ENCODE measurements around the gene PIAS2.

Gene PIAS2

GRCh38 chr18:46759890-46760289 is 157.4 kb downstream of the PIAS2 start:
- DNase-seq = peak; percentile 54

- peak; percentile 54 for DNase-seq
Observed at GRCh38 chr18:46756559-46757201, 160.6 kb downstream of the PIAS2 start, which contains the start of gene ST8SIA5. ST8SIA5 (minus strand) TSS chr18:46757053; CDS start chr18:46756508, 545 bp downstream.

DNA sequence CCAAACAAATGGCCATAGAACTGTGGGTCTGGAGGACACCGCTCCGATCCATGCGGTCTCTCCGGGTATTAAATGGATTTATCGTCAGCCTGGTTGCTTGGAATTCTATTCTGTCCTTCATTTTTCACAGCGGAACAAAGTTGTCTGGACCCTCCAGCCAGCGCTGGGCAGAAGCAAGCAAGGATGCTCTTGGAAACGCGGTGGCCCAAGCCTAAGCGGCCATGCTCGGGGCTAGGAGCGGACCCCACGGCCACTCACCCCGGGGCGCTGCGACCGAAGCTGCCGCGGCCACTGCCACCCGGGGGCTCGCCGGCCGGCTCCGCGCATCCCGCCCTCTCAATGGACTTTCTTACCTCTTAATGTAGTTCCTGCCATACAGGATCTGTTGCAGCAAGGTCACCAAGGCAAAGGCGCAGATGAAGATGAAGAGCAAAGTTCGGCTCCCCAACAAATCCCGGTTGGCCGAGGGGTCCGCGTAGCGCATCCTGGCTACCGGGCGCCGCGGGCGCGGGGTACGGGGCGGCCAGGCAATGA is 161.2 kb downstream of the PIAS2 start:
- no peak for DNase-seq

DNA sequence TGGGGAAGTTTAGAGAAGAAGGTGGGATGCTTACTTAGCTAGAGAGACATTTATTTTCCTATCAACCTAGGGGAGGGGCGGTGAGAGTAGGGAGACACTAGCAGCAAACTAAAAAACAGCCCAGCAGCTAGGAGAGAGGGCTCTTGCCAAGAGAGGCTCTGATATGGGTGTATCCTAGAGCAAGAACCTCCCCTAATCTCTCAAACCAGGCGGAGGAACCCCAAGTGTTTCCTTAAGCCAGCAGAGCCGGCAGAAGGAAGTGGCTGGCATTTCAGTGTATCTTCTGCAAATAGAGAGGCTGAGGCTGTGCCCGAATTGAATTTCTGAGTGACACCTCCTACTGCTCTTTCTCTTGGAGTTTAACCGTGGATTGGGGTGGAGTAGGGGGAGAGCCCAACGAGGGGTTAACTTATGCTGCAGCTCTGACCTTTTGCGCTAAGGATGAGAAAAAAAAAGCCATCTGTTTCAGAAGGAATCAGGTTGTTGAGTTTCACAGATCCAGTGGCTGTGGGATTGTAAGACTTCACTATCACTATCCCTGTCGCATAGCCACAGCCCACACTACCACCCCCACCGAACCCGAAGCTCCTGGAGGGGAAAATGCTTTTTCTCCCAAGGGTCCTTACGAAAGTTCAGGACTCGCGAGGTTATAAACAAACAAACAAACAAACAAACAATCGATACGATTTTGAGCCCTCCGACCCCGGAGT is 161.8 kb downstream of the PIAS2 start:
- DNase-seq = no peak

DNA sequence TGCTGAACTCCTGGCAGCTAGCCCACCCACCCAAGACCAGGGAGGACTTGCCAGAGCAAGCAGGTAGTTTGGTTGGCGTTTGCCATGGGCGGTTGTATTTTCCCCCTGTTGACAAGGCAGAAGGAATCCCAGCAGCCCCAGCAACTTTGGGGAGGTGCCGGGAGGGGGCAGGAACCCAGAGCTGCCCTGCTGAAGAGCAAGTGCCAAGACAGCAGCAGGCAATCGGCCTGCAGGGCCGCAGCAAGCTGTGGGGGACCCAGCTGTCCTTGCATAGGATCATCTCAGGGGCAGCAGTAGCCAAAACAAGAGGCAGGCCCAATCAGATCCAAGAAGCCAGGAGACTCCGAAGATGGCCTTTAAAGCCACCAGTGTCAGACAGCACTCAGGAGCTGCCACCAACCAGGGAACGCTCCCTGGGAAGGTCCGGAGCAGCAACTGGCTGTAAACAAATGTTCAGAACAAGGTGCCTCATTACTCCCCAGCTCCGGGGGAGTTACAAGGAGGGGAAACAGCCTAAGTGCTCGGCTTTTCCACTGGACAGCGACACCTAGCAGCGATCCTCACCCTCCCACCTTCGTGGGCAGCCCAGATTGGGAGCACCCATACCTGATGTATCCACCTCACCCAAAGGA is 162.5 kb downstream of the PIAS2 start:
- no peak for DNase-seq

DNA sequence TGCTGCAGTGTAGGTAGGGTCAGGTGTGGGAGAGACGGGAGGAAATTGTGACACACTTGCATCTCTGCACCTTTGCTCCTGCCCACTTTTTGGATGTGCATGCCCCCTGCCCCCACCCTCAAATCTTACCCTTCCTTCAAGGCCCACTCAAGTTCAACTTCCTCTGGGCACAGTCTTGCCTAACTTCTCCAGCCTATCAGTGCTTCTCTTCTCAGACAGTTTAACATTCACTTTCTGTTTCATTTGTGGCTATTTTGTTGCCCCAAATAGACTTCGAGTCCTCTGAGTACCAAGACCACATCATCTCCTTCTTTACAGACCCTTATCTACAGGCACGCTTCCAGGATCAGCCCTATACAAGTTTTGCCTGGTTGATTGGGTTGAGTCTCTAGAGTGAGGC is 163.1 kb downstream of the PIAS2 start:
- DNase-seq = no peak
